GM18511 (cell line): ENCODE data around the gene ABCA4.

ENCODE experiments used
- ATAC-seq: cut with Tn5 transposase; IDR thresholded peaks from one replicate; pipeline ENCODE4 v1.9.1; 2021; ENCODE audit warnings: mild to moderate bottlenecking, moderate library complexity; ENCODE audit not compliant: unreplicated experiment

Gene ABCA4

GRCh38 chr1:94056996-94057395, 64.0 kb downstream of the ABCA4 start:
- ATAC-seq, result no peak

GRCh38 chr1:94056171-94056570, 64.8 kb downstream of the ABCA4 start:
- no peak for ATAC-seq

DNA sequence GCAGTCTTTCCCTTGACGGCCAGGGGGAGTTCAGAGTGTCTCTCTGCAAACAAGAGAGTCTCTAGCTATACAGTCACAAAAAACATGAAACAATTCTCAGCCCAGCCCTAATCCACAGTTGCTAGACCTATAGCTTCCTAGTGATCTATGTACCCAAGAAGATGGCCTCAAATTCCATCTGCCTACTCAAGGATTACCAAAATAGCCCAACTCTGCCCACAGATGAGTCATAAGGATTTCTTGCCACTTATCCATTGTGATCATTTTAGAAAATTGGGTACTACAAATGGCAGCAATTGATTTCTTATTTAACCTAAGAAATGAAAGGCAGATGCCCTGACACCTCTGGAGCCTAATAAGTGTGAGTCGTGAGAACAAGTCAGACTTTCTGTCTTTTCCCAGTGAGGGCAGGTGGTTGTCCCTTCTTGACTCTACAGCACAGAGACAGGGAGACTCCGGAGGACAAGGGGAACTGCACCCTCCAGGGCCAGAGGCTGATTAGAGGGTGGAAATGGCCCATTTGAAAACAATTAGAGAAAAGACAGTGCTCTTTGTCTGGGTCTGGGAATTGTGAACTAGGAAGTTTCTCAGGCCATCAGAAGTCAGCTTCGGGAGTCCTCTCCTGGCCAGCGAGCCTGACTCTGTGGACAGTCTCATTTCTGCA, 65.4 kb downstream of the ABCA4 start:
- ATAC-seq, result no peak

DNA sequence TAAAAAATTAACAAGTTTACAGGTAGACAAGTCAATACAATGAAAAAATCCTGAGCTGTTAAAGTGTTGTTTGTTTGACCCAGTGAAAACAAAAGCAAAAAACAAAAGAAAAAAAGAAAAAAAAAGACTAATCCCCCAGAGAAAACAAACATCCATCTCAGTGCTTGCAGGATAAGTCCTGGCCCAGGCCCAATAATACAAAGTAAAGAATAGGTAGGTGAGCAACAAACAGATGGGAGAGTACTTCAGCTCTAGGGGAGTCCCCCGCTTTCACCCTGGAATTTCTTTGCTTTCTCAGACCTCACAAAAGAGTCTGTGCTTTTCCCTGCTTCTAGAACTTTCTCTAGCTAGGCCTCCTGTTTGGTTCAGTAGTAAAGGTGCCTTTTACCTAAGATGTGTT, 70.3 kb downstream of the ABCA4 start:
- ATAC-seq, result no peak

- ATAC-seq, result no peak
Observed at GRCh38 chr1:94050254-94050653, 70.7 kb downstream of the ABCA4 start.

- ATAC-seq, result no peak
Observed at GRCh38 chr1:94049791-94050190, 71.2 kb downstream of the ABCA4 start.

DNA sequence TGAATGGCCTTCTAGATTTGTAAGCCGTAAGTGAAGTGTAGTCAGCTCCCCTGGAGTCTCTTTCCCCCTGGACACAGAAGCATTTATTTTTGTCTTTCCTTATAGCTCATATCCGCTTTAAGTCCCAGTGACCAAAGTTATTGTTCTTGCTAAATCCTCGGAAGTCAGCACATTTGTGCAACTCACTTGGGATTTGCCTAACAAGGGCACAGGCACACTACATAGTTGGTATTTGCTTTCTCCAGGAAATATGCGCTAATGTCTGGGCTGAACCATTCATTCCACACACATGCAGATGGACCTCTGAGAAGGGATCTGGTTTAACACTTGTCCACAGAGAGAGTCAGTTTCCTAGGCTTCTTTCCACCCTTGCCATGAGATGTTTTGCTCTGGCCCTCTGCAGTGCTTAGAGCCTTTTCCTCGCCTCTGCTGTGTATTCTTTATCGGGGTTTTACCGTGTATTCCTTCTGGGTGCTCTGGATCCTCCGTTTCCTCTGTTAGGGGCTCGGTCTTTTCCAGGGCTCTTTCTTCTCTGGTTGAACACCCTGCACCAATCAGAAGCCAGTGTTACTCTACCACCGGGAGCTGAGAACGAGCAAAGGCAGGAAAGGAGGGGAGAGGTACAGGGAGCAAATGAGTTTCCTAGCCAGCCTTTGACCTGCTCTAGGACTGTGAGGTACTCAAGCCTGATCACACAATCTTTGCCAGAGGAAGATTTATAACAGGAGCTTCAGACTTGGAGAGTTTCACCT, 72.4 kb downstream of the ABCA4 start:
- no peak for ATAC-seq

- ATAC-seq, result no peak
Observed at GRCh38 chr1:94047949-94048348, 73.0 kb downstream of the ABCA4 start.

GRCh38 chr1:94045465-94046056, 75.4 kb downstream of the ABCA4 start:
- ATAC-seq, result peak; percentile 88

- no peak for ATAC-seq
Observed at GRCh38 chr1:94044891-94045290, 76.1 kb downstream of the ABCA4 start.

- ATAC-seq, result no peak
Observed at GRCh38 chr1:94044290-94044790, 76.6 kb downstream of the ABCA4 start.

DNA sequence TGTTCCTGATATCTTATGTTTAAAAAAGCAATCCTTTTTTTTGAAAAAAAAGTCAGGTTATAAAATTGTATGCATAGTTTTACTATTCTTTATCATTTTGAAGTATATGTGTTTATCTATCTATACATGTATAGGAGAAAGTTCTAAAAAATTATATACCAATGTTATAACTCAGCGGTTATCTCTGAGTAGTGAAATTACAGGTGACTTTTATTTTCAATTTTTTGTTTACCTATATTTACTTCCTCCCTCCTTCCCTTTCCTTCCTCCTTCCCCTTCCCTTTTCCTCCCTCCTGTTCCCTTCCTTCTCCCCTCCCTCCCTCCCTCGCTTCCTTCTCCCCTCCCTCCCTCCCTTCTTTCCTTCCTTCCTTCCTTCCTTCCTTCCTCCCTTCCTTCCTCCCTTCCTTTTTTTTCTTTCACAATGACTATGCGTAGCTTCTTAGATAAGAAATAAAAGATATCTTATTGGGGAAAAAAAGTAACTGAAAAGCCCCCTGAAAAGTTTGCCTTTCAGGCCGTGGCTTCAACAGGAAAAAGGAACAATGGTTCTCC, 77.1 kb downstream of the ABCA4 start:
- ATAC-seq, result no peak

DNA sequence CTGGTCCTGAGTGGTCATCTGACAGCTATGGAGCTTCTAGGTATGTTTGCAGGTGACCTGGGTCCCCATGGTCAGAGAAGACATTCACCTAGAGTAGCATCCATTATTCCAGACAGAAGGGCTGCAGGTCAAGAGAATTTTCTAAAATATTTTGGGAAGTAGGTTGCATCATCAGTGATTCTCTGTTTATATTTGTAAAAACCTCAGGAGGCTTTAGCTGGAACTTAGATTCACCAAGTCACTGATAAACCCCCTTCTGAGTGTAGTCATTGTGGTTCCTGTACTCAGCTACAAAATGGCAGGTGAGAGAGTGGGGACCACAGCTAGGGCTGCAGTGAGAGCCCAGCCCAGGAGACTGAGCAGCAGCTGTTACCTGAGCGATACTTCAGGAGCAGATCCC, 78.6 kb downstream of the ABCA4 start:
- no peak for ATAC-seq

- ATAC-seq, result no peak
Observed at GRCh38 chr1:94039871-94040569, 80.9 kb downstream of the ABCA4 start.

GRCh38 chr1:94039514-94039870, 81.5 kb downstream of the ABCA4 start:
- no peak for ATAC-seq

DNA sequence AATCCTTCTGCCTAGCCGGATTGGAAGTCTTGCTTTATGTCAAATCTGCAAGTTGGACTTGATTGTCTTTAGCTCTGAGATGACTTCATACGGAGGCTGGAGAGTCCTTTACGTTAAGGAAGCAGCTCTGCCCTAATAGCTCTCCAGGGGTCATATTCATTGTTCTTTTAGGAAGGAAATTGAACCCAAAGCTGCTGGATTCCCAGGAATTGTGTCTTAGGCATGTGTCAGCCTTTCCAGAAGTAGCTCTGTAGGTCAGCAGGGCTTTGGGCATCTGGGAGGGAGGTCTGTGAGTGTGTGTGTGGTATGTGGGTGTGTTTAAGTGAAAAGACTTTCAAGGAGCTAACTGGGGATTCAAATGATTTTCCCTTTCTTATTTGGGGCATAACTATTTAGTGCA, 82.4 kb downstream of the ABCA4 start:
- no peak for ATAC-seq

GRCh38 chr1:94037392-94038229, 83.3 kb downstream of the ABCA4 start:
- ATAC-seq, result no peak

DNA sequence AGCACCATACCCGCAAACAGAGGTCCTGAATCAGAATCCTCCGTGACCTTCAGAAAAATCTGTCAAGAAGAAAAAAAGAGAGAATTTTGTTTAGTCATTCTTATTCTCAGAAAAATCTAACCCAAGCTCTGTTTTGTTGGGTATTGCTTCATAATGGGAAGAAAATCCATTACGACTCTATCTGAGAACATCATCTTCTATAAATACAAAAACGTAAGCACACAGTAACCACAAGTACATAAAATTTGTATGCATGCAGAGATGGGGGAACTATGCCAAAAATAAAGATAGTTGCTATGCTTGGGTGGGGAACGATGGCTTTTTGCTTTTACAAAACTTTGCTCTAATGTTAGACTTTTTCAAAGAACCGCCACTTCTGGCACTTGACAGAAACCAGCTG, 84.2 kb downstream of the ABCA4 start:
- ATAC-seq, result no peak

DNA sequence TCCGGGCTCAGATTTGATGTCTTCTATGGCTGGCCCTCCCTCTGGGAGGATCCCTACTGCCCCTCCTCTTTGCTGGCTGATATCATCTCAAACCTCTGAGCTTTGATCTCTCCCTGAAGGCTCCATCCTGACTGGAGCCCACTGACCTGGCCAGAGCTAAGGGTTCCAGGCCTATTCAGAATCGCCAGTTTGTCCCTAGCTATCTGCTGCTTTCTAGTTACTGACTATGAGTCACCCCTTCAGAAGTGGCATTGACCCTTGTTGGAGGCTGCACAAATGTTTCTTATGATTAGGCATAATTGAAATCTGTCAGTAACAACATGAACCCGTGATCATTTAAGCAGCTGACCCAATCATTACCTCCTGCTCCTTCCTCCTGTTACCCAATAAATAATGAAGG, 87.1 kb downstream of the ABCA4 start:
- no peak for ATAC-seq

DNA sequence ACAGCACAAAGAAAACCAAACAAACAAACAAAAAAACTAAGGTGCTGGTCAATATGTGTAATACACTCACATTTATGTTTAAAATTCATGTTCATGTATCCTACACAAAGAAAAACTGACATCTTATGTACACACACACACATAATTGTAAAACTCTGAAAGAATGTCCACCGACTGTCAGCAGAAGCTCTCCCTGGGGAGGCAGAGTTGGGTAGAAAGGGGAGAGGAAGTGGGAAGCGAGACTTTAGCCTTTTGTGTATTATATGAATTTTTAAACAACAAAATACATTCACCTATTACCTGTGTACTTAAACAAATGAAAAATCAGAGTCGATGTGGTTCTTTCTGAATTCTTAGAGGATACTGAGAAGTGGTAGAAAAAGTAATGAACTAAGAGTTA, 88.3 kb downstream of the ABCA4 start:
- ATAC-seq, result no peak
